Activated CD8-positive, alpha-beta memory T cell treated with anti-CD3 and anti-CD28 coated beads for 48 hours (primary cell): ENCODE results near the gene SERPIND1.
"Not testable (repeated sequence)": the region's sequence is repeated elsewhere in the genome, so short reads cannot be mapped to it uniquely, and the experiment has no call there.

Experiments used
- DNase-seq, 3 experiments: peaks; one replicate each; pipeline ENCODE4 v3.0.0-alpha.2; 2020; ENCODE audit warnings: low read depth in 2 of 3, low spot score in 2 of 3

Gene SERPIND1

GRCh38 chr22:20811971-20812660 lies 38.2 kb downstream of the SERPIND1 start:
- DNase-seq = no peak

- no peak for DNase-seq
These were observed 39.1 kb downstream of the SERPIND1 start for GRCh38 chr22:20813056-20813455.

- DNase-seq = no peak
These were observed 40.4 kb downstream of the SERPIND1 start for GRCh38 chr22:20814221-20814808.

DNA sequence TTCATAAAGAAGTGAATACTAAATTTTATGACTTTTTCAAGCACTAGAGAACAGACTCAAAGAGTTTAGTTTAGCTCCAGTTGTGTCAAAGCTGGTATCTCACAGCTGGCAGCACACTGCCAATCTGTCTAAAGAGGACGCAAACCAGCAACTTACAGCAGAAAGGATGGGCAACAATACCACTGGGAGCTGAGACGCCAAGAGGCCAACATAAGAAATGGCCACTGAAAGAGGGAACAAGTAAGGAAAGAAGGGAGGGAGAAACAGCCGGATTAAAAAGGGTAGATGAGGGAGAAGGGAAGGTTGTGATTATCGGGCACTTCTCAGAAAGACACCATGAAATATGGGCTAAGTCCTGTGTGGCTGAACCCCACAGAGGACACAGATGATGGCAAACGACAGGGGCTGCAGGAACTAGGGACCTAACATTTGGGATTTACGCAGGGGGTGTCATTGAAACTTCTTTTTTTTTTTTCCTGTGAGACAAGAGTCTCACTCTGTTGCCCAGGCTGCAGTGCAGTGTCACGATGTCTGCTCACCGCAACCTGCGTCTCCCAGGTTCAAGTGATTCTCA lies 41.7 kb downstream of the SERPIND1 start:
- DNase-seq = no peak

GRCh38 chr22:20816559-20816958 lies 42.6 kb downstream of the SERPIND1 start:
- no peak for DNase-seq

GRCh38 chr22:20818471-20818870 lies 44.6 kb downstream of the SERPIND1 start:
- DNase-seq = no peak

GRCh38 chr22:20819471-20819870 lies 45.6 kb downstream of the SERPIND1 start:
- no peak for DNase-seq

GRCh38 chr22:20821717-20822239 lies 47.9 kb downstream of the SERPIND1 start:
- DNase-seq = not testable (repeated sequence)

- no peak for DNase-seq
These were observed 48.3 kb downstream of the SERPIND1 start for GRCh38 chr22:20822240-20822639.

DNA sequence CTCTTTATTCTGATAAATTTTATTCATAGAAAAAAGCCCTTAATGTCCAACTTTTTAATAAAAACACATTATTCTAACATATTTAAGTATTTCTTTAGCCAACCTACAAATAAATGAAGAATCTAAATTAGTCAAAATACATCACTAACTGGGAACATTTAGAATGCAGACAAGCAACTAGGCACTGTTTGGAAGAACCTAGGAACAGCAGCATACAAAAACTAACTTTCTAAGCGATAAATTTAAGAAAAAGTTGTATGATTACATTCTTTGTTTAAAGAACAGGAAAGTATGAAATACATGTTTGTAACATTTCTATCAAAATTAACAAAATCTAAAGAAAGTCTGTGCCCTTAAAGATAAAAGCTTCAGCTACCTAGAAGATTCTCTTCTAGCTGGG lies 49.4 kb downstream of the SERPIND1 start:
- DNase-seq = no peak

DNA sequence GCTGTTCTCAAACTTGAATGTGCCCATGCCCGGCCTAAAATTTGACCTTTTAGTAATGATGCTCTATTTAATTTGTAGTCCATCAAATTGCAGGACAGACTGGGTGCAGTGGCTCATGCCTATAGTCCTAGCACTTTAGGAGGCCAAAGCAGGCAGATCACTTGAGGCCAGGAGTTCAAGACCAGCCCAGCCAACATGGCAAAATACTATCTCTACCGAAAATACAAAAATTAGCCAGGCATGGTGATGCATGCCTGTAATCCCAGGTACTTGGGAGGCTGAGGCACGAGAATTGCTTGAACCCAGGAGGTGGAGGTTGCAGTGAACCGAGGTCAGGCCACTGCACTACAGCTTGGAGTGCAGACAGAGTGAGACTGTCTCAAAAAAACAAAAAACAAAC lies 51.3 kb downstream of the SERPIND1 start:
- DNase-seq = not testable (repeated sequence)

DNA sequence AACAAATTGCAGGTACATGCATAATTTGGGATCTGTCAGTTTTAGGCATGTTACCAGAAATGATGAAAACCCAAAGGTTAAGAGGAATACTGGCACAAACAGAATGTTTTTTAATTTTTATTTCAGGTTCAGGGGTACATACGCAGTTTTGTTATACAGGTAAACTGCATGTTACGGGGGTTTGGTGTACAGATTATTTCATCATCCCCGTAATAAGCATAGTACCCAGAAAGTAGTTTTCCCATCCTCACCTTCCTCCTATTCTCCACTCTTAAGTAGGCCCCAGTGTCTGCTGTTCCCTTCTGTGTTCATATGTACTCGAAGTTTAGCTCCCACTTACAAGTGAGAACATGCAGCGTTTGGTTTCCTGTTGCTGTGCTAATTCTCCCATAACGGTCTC lies 51.7 kb downstream of the SERPIND1 start:
- no peak for DNase-seq

GRCh38 chr22:20826373-20827152 lies 52.6 kb downstream of the SERPIND1 start:
- not testable (repeated sequence) for DNase-seq

DNA sequence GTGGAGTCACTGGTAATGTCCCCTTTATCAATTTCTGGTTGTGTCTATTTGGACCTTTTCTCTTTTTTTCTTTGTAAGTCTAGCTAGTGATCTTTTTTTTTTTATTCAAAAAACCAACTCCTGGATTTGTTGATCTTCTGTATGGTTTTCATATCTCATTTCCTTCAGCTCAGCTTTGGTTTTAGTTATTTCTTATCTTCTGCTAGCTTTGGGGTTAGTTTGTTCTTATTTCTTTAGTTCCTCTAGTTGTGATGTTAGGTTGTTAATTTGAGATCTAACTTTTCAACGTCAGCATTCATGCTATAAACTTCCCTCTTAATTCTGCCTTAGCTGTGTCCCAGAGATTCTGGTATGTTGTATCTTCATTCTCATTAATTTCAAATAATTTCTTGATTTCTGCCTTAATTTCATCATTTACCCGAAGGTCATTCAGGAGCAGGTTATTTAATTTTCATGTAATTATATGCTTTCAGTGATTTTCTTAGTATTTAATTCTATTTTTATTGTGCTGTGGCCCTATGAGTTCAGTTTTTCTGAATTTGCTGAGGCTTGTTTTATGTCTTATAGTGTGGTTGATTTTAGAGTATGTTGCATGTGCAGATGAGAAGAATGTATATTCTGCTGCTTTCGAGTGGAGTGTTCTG lies 55.7 kb downstream of the SERPIND1 start:
- no peak for DNase-seq

- DNase-seq = no peak
These were observed 59.3 kb downstream of the SERPIND1 start for GRCh38 chr22:20833225-20833665.

DNA sequence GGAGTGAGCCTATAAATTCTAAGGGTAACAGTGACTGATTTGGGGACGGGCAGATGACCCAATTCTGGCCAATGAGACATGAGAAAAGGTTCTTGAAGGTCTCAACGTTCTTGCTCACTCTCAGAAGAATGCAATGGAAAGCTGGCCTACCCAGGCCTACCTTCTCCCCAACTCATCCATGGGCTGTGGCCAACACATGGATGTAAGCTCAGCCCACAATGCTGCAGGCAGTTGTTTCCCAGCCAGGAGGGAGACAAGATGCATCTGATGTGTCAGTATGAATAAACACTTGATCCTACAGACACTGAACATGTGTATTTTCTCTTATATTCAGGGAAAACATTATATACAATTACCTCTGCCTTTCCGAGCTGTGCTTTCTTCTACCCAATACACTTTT lies 60.3 kb downstream of the SERPIND1 start:
- no peak for DNase-seq

DNA sequence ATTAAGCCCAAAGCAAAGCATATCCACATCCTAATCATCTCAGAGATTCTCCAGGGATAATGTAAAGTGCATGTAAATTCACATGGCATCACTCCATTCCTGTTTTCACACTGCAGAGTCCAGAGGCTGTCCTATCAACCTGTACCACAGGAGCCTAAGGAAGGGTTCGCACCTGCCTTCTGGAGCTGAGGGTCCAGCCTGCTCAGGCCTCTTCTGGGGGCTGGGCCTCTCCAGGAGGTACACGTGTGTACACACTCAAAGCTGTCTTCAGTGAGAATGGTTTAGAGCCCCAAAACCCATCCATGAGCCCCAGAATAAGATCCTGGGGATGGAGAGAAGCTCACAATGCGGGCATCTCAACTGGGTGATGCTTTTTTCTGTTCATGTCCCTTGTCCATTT lies 60.8 kb downstream of the SERPIND1 start:
- DNase-seq = no peak
